K562 (cell line): Measurements from ENCODE around the gene SLC40A1. TPM values are rescaled to one million over a fixed set of nuclear protein-coding genes. Genes with fewer than 3 reads are reported as not detected.
A peak's percentile ranks its signal among the peaks of the same experiment; 100 is the strongest.

Source experiments
- ATAC-seq: fragments of 200-7000 bp; cut with Tn5 transposase; 3 replicates; pipeline ENCODE4 v1.9.1; 2020; ENCODE audit warnings: moderate library complexity
- BruUV-seq: library from RNA; stranded (reverse); fragments of 400-500 nt; replicated peaks from 2 replicates; lab custom pipeline; 2021; lab: Mats Ljungman, UMichigan
- CTCF ChIA-PET: fragments of 300-600 bp; formaldehyde crosslinking; extraction: SDS; loops from one replicate; lab custom pipeline; 2021; ENCODE audit warnings: low intra/inter-chr PET ratio; lab: Yijun Ruan, JAX
- POLR2A ChIA-PET: fragments of 300-600, 350-650 bp; sonication (Branson Sonifier 250); formaldehyde crosslinking; extraction: SDS; loops from one replicate; lab custom pipeline; 2021; ENCODE audit warnings: antibody characterized with exemption, inconsistent platforms; lab: Yijun Ruan, JAX
- DNase-seq, 4 experiments: peaks; one replicate each; pipeline versions ENCODE4 v3.0.0 to v3.0.0-alpha.2; 2011 to 2018; ENCODE audit warnings: low spot score in 3 of 4, mixed read lengths in 3 of 4; ENCODE audit errors: extremely low read depth in 1 of 4
- FAIRE-seq: peaks from 2 replicates; lab custom pipeline; 2011; peaks lifted over from hg19 to GRCh38; lab: Jason Lieb, UNC
- H2AFZ ChIP-seq: 2 replicates; pipeline ENCODE4 v1.6.0; 2011; ENCODE audit warnings: low read depth, low read length, control low read depth, inconsistent platforms
- H3K27ac ChIP-seq: fragments of 200-600 bp; 3 replicates; pipeline ENCODE4 v1.8.0; 2011; ENCODE audit warnings: low read depth, mild to moderate bottlenecking, control low read depth, inconsistent platforms, low read length, moderate library complexity, mixed read lengths; ENCODE audit errors: extremely low read depth
- H3K27me3 ChIP-seq, 2 experiments: fragments of 300-600 bp in 1 of 2; 2 replicates in 1 of 2; 3 replicates in 1 of 2; pipeline versions ENCODE4 v1.6.0 to v1.8.0; 2011; ENCODE audit warnings: inconsistent platforms in 2 of 2, low read length in 2 of 2, mild to moderate bottlenecking in 1 of 2, mixed read lengths in 1 of 2, moderate library complexity in 1 of 2; ENCODE audit not compliant: control insufficient read depth in 2 of 2, insufficient read depth in 2 of 2
- H3K36me3 ChIP-seq: fragments of 300-600 bp; 3 replicates; pipeline ENCODE4 v1.8.0; 2011; ENCODE audit warnings: mild to moderate bottlenecking, low read length, inconsistent platforms; ENCODE audit not compliant: control insufficient read depth, insufficient read depth
- H3K4me1 ChIP-seq, 2 experiments: fragments of 200-600 bp in 1 of 2; replicated peaks in 1 of 2; 2 replicates in 1 of 2; 3 replicates in 1 of 2; pipeline versions ENCODE4 v1.5.1 to v1.8.0; 2011; ENCODE audit warnings: inconsistent platforms in 2 of 2, low read length in 2 of 2, mild to moderate bottlenecking in 1 of 2, mixed read lengths in 1 of 2, moderate library complexity in 1 of 2; ENCODE audit not compliant: control insufficient read depth in 2 of 2, insufficient read depth in 2 of 2
- H3K4me2 ChIP-seq: 2 replicates; pipeline ENCODE4 v1.6.1; 2011; ENCODE audit warnings: low read length, control low read depth, inconsistent platforms, mixed read lengths; ENCODE audit not compliant: insufficient read depth
- H3K4me3 ChIP-seq: fragments of 200-600 bp; sonication (generic), shearing (Covaris generic); 2 replicates; pipeline ENCODE4 v1.5.1; 2016; ENCODE audit warnings: control low read depth, inconsistent platforms
- H3K79me2 ChIP-seq: fragments of 200-600 bp; 3 replicates; pipeline ENCODE4 v1.8.0; 2011; ENCODE audit warnings: low read length, inconsistent platforms; ENCODE audit not compliant: control insufficient read depth, insufficient read depth
- H3K9ac ChIP-seq, 2 experiments: 2 replicates each; pipeline versions ENCODE4 v1.6.0 to v1.6.1; 2011; ENCODE audit warnings: low read depth in 2 of 2, low read length in 2 of 2, control low read depth in 1 of 2, inconsistent platforms in 1 of 2, mild to moderate bottlenecking in 1 of 2, mixed read lengths in 1 of 2; ENCODE audit not compliant: insufficient read depth in 1 of 2
- H3K9me1 ChIP-seq: one replicate; pipeline ENCODE4 v1.6.0; 2011; ENCODE audit warnings: inconsistent platforms, mild to moderate bottlenecking, low read length, moderate library complexity; ENCODE audit not compliant: control insufficient read depth, insufficient read depth
- H3K9me3 ChIP-seq: replicated peaks from 2 replicates; pipeline ENCODE4 v1.5.1; 2011; ENCODE audit warnings: low read depth, low read length, inconsistent platforms; ENCODE audit not compliant: control insufficient read depth, insufficient read depth
- H4K20me1 ChIP-seq: replicated peaks from 2 replicates; pipeline ENCODE4 v1.6.1; 2011; ENCODE audit warnings: low read length, inconsistent platforms, mixed read lengths; ENCODE audit not compliant: control insufficient read depth, insufficient read depth
- DEAF1 ChIP-seq: fragments of 450-650 bp; formaldehyde crosslinking; IDR thresholded peaks from 2 replicates; pipeline ENCODE4 v1.4.0; 2020; ENCODE audit warnings: mild to moderate bottlenecking, moderate library complexity
- ELF1 ChIP-seq: fragments of 200-800 bp; sonication (Bioruptor generic); IDR thresholded peaks from 2 replicates; pipeline ENCODE4 v1.6.1; 2016; ENCODE audit warnings: missing genetic modification characterization, missing compliant biosample characterization
- KAT8 ChIP-seq: fragments of 450-650 bp; IDR thresholded peaks from 2 replicates; pipeline ENCODE4 v1.6.1; 2016; ENCODE audit warnings: low read depth, mild to moderate bottlenecking
- NFE2 ChIP-seq: IDR thresholded peaks from 2 replicates; pipeline ENCODE4 v1.6.1; 2014; ENCODE audit warnings: antibody characterized with exemption, low read depth
- NFIX ChIP-seq: fragments of 250-450 bp; sonication (Bioruptor Pico); IDR thresholded peaks from 2 replicates; pipeline ENCODE4 v1.4.0; 2020; ENCODE audit warnings: low read depth, mild to moderate bottlenecking, moderate library complexity
- ZNF384 ChIP-seq: IDR thresholded peaks from 2 replicates; pipeline ENCODE4 v1.6.1; 2012; ENCODE audit warnings: low read depth, low read length, improper control_type of control experiment
- ZNF644 ChIP-seq: fragments of 200-800 bp; sonication (Bioruptor generic); IDR thresholded peaks from 2 replicates; pipeline ENCODE4 v1.6.1; 2016; ENCODE audit warnings: low read depth, missing genetic modification characterization, missing compliant biosample characterization
- in situ Hi-C: fragments of 300-500 bp; cut with MboI; formaldehyde crosslinking; loops from 4 replicates; pipeline ENCODE4 v1.15.0; 2018; ENCODE audit warnings: inconsistent platforms, mixed read lengths
- intact Hi-C: fragments of 100-400 bp; cut with micrococcal nuclease; formaldehyde crosslinking; loops from 2 replicates; pipeline ENCODE4 v1.14.2; 2022
- polyA plus RNA-seq, 8 experiments: library from polyadenylated mRNA; depleted of rRNA in 4 of 8; stranded (reverse) in 5 of 8; unstranded in 3 of 8; fragments of >200 nt; fragmentation: Nextera tagmentation in 2 of 8; fragmentation: Illumina TruSeq in 1 of 8; extraction: Ambion mirVana in 2 of 8; extraction: Trizol in 1 of 8; gene quantifications; 2 replicates each; pipeline versions ENCODE4 v1.2.1 to v1.2.3, GENCODE V29; 2011 to 2014; ENCODE audit warnings: inconsistent platforms in 1 of 8, missing spikeins in 1 of 8
- total RNA-seq, 7 experiments: library from RNA; depleted of rRNA in 6 of 7; stranded (reverse); fragments of >200 nt in 6 of 7; fragmentation: Illumina TruSeq in 2 of 7; extraction: Trizol in 2 of 7; gene quantifications; 2 replicates each; pipeline versions ENCODE4 v1.2.1 to v1.2.3, GENCODE V29; 2011 to 2021; ENCODE audit warnings: low replicate concordance in 1 of 7
- TF ChIP-seq, protein P1 (sequence below): fragments of 450-650 bp; IDR thresholded peaks from 2 replicates; pipeline ENCODE4 v1.6.1; 2016

Gene SLC40A1
- total and polyA plus RNA-seq, 9 of the 15 experiments (the other 6 are each of a cell fraction or from before 2014, with no cell fraction given): 42.2 to 95.9 (median 54.9) TPM

DNA sequence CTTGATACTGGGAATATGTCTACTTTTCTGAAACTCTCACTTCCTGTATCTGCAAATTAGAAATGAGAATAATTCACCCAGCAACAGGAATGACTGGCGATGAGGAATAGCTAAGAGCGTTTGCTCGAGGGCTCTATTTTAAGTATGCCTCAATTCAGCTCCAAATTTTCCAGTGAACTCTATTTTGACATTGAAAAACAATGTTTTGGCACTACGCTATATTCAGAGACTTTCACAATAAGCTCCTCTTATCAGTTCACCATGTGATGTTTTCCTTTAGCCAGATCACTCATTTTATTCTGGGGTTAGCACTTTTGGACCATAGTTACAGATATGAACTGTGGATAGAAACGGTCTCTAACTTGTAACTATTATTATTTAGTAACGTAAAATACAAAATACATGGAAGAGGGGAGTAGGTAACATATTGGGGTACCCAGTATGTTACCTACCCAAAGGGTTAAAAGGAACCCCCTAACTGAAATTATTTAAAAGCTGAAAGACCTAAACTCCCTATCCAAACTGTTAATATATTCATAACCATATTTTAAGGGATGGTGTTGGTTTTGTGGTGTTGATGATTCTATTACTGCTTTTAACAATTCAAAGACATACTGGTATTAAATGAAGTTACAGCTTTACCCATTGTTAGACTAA, 28.1 kb downstream of the SLC40A1 start (continued):
- TF ChIP-seq DEAF1 (CRISPR knock-in tag) (no peak), NFIX (CRISPR knock-in tag) (no peak), ELF1 (peak; percentile 28; the same call in 1 of the 2 replicates), ZNF644 (tag) (no peak)
- TF ChIP-seq, all 486 proteins: peak for 6

- intact Hi-C loops (loop anchor here (5.0 kb wide), 1 partner anchor 45 kb away; no protein-coding TSS in a partner anchor), in situ Hi-C loops (no loop called here)
- POLR2A ChIA-PET: interaction anchor here (1.1 to 1.3 kb wide), 2 partner anchors 12 to 18 kb away, joined by 5 to 7 read pairs; no protein-coding TSS in a partner anchor
- Histone ChIP-seq H3K4me2 (no peak overlapping the region), H3K4me1 (peaks cover 0 to 18% of the 10 kb centered on the region in 2 experiments; a peak in 4 of 5 replicates), H3K4me3 (no peak overlapping the region), H3K9me1 (no peaks in the 10 kb centered on the region), H3K27me3 (no peaks in the 10 kb centered on the region), H3K79me2 (no peaks in the 10 kb centered on the region), H3K9ac (peak overlapping the region in 1 of 2 experiments; percentile 38; a peak in 1 of 4 replicates), H3K27ac (peak overlapping the region; percentile 46; the same call in 2 of the 3 replicates), H3K9me3 (no peaks in the 10 kb centered on the region), H4K20me1 (no peaks in the 10 kb centered on the region), H3K36me3 (no peaks in the 10 kb centered on the region), H2AFZ (peak overlapping the region; percentile 74)
- FAIRE-seq (no peak), DNase-seq (no peak), ATAC-seq (peak; percentile 52)
- no TSS peak for BruUV-seq
- TF ChIP-seq KAT8: no peak
- TF ChIP-seq ZNF384: no peak
- TF ChIP-seq, protein P1, sequence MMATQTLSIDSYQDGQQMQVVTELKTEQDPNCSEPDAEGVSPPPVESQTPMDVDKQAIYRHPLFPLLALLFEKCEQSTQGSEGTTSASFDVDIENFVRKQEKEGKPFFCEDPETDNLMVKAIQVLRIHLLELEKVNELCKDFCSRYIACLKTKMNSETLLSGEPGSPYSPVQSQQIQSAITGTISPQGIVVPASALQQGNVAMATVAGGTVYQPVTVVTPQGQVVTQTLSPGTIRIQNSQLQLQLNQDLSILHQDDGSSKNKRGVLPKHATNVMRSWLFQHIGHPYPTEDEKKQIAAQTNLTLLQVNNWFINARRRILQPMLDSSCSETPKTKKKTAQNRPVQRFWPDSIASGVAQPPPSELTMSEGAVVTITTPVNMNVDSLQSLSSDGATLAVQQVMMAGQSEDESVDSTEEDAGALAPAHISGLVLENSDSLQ: peak; percentile 65
- 0 out of 2 replicates have a peak, but pooled peaks have one; percentile 7 for TF ChIP-seq NFE2
- CTCF ChIA-PET: no interaction called here
Observed at GRCh38 chr2:189551808-189552207, 28.8 kb downstream of the SLC40A1 start.
